Stimulated activated CD4-positive, alpha-beta T cell treated with anti-CD3 and anti-CD28 coated beads, TNF-alpha, amount 100 ng/mL, for 24 hours (primary cell): Measurements from ENCODE around the gene ADGRG2.
A peak's percentile ranks its signal among the peaks of the same experiment; 100 is the strongest.
"Not testable (repeated sequence)": the region's sequence is repeated elsewhere in the genome, so short reads cannot be mapped to it uniquely, and the experiment has no call there.

ENCODE experiments used
- DNase-seq, 3 experiments: peaks; one replicate each; pipeline ENCODE4 v3.0.0-alpha.2; 2020; ENCODE audit warnings: low read depth in 3 of 3

ADGRG2 gene

GRCh38 chrX:19005909-19006308 is 116.4 kb downstream of the ADGRG2 start:
- no peak for DNase-seq

DNA sequence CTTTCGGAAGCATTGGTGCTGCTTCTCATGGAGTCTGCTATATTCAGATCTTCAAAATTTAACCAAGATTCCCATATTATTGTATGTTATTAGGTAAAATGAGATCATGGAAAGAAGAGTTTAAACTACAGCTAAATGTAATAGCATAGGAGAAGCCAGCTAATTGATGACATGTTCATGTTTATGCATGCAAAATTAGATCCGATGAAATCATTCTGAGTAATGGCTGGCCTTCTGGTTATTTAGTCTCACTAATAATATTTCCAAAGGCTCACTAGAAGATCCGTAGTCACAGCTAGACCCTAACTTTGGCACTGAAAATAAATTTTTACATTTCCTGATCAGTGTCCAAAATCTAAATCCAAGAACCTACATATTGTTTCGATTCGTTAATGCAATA is 118.5 kb downstream of the ADGRG2 start:
- no peak for DNase-seq

DNA sequence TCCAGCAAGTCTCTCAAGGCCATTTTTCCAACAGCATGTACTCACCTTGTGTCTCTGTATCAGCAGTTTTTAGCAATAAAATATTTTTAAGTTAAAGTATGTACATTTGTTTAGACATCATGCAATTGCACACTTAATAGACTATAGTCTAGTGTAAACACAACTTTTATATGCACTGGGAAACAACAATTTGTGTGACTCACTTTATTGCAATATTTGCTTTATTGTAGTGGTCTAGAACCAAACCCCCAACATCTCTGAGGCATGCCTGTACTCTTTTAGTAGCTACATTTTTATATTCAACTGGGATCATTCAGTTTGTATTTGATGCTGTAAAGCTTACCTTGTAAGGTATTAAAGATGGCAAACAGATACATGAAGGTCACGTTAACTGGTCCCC is 123.6 kb downstream of the ADGRG2 start:
- DNase-seq, result no peak

DNA sequence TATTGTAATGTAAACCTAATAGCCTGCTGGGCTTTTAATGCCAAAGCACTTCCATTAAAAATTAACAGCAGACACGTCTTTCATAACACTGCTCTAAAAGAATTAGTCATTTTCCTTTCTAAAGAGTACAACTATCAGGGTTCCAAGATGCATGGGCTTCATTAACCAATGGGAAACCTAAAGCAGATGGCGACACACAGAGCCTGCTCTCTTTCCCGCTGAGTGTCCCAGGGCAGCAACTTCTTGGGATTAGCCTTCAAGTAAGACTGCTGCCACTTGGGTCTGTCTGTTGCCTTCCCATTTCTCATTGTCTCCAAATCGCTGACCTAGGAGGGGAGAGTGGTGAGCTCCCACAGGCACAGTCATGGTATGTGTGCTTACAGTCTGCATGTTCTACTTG is 124.4 kb downstream of the ADGRG2 start:
- no peak for DNase-seq

DNA sequence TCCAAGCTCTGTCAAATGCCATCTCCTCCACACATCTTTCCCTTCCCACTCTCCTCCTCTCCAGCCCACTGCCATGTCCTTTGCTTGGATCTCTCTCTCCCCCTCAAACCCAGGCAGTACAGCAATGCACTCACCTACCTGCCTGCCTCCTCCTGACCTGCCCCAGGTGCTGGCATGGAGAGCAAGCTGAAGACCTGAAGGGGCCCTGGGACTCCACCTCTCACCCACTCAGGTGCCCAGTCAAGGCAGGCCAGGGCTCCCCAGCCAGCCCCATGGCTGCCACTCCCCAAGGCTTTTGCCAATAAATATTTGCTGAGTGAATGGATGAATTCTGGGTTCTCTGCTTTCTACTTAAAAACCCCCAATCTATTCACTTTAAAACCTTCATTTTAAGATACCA is 125.7 kb downstream of the ADGRG2 start:
- no peak for DNase-seq

GRCh38 chrX:18995221-18995620 is 127.0 kb downstream of the ADGRG2 start:
- DNase-seq, result no peak

DNA sequence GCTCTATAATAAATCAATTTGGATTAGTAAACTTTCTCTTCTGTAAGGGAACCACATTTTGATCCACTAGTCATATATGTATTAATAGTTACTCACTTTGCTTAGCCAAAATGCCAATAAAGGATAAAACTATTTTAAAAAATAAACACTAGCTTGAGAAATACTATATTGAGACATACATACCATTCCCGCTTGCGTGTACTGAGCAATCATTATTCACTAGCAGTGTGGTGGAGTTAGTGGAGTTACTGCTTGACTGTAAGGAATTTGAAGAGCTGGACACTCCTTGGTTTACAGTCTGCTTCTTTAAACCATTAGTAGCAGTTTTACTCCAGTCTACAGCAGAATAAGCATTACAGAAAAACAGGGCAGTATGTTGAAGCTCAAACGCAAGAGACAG is 127.6 kb downstream of the ADGRG2 start:
- no peak for DNase-seq

- DNase-seq, result no peak
These were observed 129.4 kb downstream of the ADGRG2 start for GRCh38 chrX:18992829-18993228.

- no peak for DNase-seq
These were observed 137.2 kb downstream of the ADGRG2 start for GRCh38 chrX:18985186-18985435.

DNA sequence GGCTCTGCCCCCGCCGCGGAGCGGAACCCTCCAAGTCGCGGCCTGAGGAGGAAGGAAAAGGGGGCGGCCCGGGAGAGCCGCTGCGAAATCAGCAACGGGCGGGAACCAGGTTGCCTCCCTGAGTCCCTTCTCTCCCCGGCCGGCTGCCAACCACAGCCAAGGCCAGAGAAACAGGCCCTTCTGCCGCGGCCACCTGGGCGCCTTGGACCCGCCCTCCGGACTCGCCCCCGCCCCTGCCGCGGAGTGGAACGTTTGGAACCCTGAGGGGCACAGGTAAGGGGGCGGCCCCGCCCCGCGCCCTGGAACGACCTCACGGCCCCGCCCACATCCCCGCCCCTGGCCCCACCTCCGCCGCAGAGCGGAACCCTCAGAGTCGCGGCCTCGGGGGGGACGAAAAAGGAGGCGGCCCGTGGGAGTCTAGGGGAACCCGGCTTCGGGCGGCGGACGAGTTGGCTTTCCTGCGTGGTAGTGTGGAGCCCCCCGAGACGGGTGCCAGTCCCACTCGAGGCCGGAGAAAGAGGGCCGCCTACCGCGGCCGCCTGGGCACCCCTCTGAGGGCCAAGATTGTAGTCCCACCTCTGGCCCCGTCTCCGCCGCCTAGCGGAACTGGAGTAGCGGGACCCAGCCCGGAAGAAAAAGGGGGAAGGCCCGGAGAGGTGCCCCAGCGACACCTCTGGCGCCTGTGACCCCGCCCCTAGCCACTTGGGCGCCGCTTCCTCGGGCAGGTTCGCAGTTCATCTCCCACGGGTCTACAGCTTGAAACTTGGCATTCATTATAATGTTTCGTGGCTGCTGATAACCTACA is 137.7 kb downstream of the ADGRG2 start:
- DNase-seq, result peak; percentile 69 to 83 (median 71)

- peak in 2 of 3 experiments; percentile 13 to 47 for DNase-seq
These were observed 138.4 kb downstream of the ADGRG2 start, which contains the start of gene PHKA2 for GRCh38 chrX:18983666-18984380. TSS of gene PHKA2 (minus strand) at chrX:18984114. CDS start at chrX:18983932, 182 bp downstream.

- no peak for DNase-seq
These were observed 141.0 kb downstream of the ADGRG2 start for GRCh38 chrX:18981124-18981807.

DNA sequence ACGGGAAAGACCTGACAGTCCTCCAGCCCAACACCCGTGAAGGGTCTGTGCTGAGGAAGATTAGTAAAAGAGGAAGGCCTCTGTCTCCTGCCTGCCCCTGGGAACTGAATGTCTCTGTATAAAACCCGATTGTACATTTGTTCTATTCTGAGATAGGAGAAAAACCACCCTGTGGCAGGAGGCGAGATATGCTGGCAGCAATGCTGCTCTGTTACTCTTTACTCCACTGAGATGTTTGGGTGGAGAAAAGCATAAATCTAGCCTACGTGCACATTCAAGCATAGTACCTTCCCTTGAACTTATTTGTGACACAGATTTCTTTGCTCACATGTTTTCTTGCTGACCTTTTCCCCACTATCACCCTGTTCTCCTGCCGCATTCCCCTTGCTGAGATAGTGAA is 142.0 kb downstream of the ADGRG2 start:
- DNase-seq, result not testable (repeated sequence)

DNA sequence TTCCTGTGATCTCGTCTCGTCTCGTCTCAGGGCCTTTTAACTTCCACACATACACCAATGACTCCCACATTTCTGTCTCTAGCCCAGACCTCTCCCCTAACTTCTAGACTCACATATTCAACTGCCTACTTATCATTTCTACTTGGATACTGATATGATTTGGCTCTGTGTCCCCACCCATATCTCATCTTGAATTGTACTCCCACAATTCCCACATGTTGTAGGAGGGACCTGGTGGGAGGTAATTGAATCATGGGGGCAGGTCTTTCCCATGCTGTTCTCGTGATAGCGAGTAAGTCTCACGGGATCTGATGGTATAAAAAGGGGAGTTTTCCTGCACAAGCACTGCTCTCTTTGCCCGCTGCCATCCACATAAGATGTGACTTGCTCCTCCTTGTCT is 147.3 kb downstream of the ADGRG2 start:
- DNase-seq, result no peak

- DNase-seq, result no peak
These were observed 148.6 kb downstream of the ADGRG2 start for GRCh38 chrX:18973527-18974192.

- DNase-seq, result no peak
These were observed 150.8 kb downstream of the ADGRG2 start for GRCh38 chrX:18971506-18971905.

GRCh38 chrX:18970465-18970864 is 151.8 kb downstream of the ADGRG2 start:
- DNase-seq, result no peak

- no peak for DNase-seq
These were observed 155.6 kb downstream of the ADGRG2 start for GRCh38 chrX:18966624-18967023.

DNA sequence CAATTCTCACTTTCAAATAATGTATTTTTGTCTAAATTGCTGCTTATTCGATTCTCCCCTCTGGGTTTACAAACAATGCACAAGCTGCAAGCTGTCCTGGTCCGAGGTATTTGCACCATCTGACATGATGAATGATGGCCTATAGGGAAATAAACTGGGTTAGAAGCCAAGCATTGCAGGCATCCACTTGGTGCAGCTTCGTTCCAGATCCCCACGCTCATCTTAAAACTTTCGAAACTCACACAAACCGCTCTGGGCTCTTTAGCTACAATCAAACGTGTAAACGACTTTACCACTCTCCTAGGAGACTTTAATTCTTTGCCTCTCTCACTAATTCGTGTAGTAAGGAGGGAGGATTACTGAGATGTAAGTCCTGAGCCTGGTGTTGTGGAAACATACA is 157.4 kb downstream of the ADGRG2 start:
- DNase-seq, result no peak

DNA sequence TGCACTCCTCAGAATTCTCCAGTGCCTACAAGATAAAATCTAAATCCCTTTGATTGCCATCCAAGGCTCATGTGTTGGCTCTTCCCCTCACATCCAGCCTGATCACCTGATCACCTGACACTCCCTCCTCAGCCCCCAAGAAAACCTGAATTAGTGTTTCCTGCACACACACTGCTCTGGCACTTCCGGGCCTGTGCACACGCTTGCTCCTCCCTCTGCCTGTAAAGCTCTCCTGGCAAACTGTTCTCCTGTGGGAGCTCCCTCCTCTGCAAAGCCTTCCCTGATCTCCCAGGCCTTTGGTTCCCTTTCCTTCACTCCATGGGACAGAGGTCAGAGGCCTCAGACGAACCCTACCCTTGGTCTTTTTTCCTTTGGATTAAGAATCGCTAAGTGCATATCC is 158.2 kb downstream of the ADGRG2 start:
- no peak for DNase-seq

DNA sequence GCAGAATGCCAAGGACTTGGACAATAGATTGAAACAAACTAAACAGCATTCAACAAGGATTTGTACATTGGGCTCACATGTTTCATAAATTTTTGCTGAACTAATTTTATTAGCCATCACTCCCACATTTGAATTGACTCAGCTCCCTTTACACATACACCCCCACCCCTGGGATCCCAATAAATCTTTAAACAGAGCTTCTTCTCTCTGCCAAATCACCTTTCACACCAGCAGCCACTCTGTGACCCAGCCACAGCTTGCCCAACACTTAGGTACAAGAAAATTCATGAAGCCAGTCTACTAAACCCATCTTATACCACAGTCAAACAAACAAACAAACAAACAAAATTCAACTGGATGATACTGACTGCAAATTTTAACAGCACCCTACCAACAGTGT is 159.9 kb downstream of the ADGRG2 start:
- DNase-seq, result no peak

DNA sequence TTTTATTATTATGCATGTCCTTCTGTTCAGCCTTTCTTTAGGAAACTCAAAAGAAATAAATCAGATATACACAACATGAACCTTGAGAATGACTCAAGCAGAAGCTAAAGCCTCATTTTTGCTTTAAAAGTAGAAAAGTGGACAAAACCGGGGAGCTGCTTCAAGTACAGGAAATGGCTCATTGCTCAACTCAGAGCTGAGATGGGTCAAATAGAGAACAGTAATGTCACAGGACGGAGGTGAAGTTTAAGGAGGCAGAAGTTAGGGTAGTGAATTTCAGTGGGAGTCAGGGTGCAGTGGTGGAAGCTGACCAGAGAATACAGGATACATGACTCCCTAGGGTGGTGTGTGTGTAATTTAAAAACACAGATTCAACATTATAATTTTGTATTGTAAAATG is 160.6 kb downstream of the ADGRG2 start:
- DNase-seq, result no peak
